Activated T-helper 2 cell treated with anti-CD3 and anti-CD28 coated beads, Interferon-gamma antibody, Interleukin-2, Interleukin-4, amounts not matched to agents 10 μg/mL and 5 μg/mL and 100 μg/mL, durations not matched to agents 14 hours and 24 hours and 36 hours (primary cell): Measurements from ENCODE around the gene PDPN. TPM values are rescaled to one million over a fixed set of nuclear protein-coding genes. Genes with fewer than 3 reads are reported as not detected.

Experiments
- DNase-seq: peaks from one replicate; pipeline ENCODE4 v3.0.0; 2021; ENCODE audit warnings: low spot score
- H3K27ac Mint-ChIP-seq: one replicate; pipeline ENCODE4 v1.8.0; 2021; ENCODE audit warnings: mixed read lengths
- H3K27me3 Mint-ChIP-seq: one replicate; pipeline ENCODE4 v1.8.0; 2021; ENCODE audit warnings: low read depth, mixed read lengths
- H3K36me3 Mint-ChIP-seq: one replicate; pipeline ENCODE4 v1.8.0; 2021; ENCODE audit warnings: low read depth, mixed read lengths
- H3K4me1 Mint-ChIP-seq: one replicate; pipeline ENCODE4 v1.8.0; 2021; ENCODE audit warnings: low read depth, mixed read lengths
- H3K4me3 Mint-ChIP-seq: one replicate; pipeline ENCODE4 v1.8.0; 2021; ENCODE audit warnings: low read depth, mild to moderate bottlenecking, moderate library complexity, mixed read lengths
- H3K9me3 Mint-ChIP-seq: one replicate; pipeline ENCODE4 v1.8.0; 2021; ENCODE audit warnings: mixed read lengths
- intact Hi-C: fragments of 100-400 bp; cut with micrococcal nuclease; formaldehyde crosslinking; loops from one replicate; pipeline ENCODE4 v1.15.1; 2023
- total RNA-seq: library from RNA; stranded (reverse); gene quantifications from 2 replicates; pipeline ENCODE4 v1.2.3, GENCODE V29; 2022

Gene PDPN
- total RNA-seq, 1 donor from 2014 or later, result not detected

GRCh38 chr1:13628218-13628617 lies 44.6 kb downstream of the PDPN start:
- intact Hi-C loops, result no loop called here
- no peak for DNase-seq
- H3K27me3 Mint-ChIP-seq, result no peaks in the 10 kb centered on the region
- H3K9me3 Mint-ChIP-seq, result no peaks in the 10 kb centered on the region
- H3K4me1 Mint-ChIP-seq, result no peaks in the 10 kb centered on the region
- H3K36me3 Mint-ChIP-seq, result no peaks in the 10 kb centered on the region
- no peak overlapping the region for H3K4me3 Mint-ChIP-seq
- H3K27ac Mint-ChIP-seq, result no peak overlapping the region

- no peak for DNase-seq
- H3K4me3 Mint-ChIP-seq, result no peak overlapping the region
- H3K9me3 Mint-ChIP-seq, result no peaks in the 10 kb centered on the region
- no peaks in the 10 kb centered on the region for H3K4me1 Mint-ChIP-seq
- H3K27ac Mint-ChIP-seq, result no peak overlapping the region
- H3K36me3 Mint-ChIP-seq, result no peaks in the 10 kb centered on the region
- intact Hi-C loops, result no loop called here
- H3K27me3 Mint-ChIP-seq, result no peaks in the 10 kb centered on the region
Measured at GRCh38 chr1:13628711-13629110, 45.1 kb downstream of the PDPN start.

GRCh38 chr1:13642306-13643004 lies 58.8 kb downstream of the PDPN start:
- Mint-ChIP-seq H3K9me3 (peaks cover 17% of the 10 kb centered on the region), H3K27ac (no peak overlapping the region), H3K27me3 (no peaks in the 10 kb centered on the region), H3K36me3 (no peaks in the 10 kb centered on the region), H3K4me3 (no peak overlapping the region), H3K4me1 (no peaks in the 10 kb centered on the region)
- intact Hi-C loops, result no loop called here
- no peak for DNase-seq

GRCh38 chr1:13643017-13643416 lies 59.4 kb downstream of the PDPN start:
- H3K4me1 Mint-ChIP-seq, result no peaks in the 10 kb centered on the region
- intact Hi-C loops, result no loop called here
- no peak for DNase-seq
- no peak overlapping the region for H3K4me3 Mint-ChIP-seq
- H3K9me3 Mint-ChIP-seq, result peaks cover 14% of the 10 kb centered on the region
- no peaks in the 10 kb centered on the region for H3K27me3 Mint-ChIP-seq
- H3K36me3 Mint-ChIP-seq, result no peaks in the 10 kb centered on the region
- no peak overlapping the region for H3K27ac Mint-ChIP-seq

- Mint-ChIP-seq H3K4me1 (no peaks in the 10 kb centered on the region), H3K36me3 (no peaks in the 10 kb centered on the region), H3K4me3 (no peak overlapping the region), H3K9me3 (peaks cover 4% of the 10 kb centered on the region), H3K27me3 (peaks cover 1% of the 10 kb centered on the region), H3K27ac (no peak overlapping the region)
- intact Hi-C loops, result no loop called here
- no peak for DNase-seq
Measured at GRCh38 chr1:13646521-13646920, 62.9 kb downstream of the PDPN start.

- H3K36me3 Mint-ChIP-seq, result no peaks in the 10 kb centered on the region
- no peak for DNase-seq
- H3K9me3 Mint-ChIP-seq, result peaks cover 4% of the 10 kb centered on the region
- H3K4me1 Mint-ChIP-seq, result peaks cover 1% of the 10 kb centered on the region
- peaks cover 8% of the 10 kb centered on the region for H3K27me3 Mint-ChIP-seq
- intact Hi-C loops, result no loop called here
- H3K27ac Mint-ChIP-seq, result no peak overlapping the region
- H3K4me3 Mint-ChIP-seq, result no peak overlapping the region
Measured at GRCh38 chr1:13651279-13651678, 67.6 kb downstream of the PDPN start.

GRCh38 chr1:13652238-13652637 lies 68.6 kb downstream of the PDPN start:
- H3K27ac Mint-ChIP-seq, result no peak overlapping the region
- no peak overlapping the region for H3K4me3 Mint-ChIP-seq
- H3K27me3 Mint-ChIP-seq, result peaks cover 8% of the 10 kb centered on the region
- H3K9me3 Mint-ChIP-seq, result peaks cover 4% of the 10 kb centered on the region
- peaks cover 1% of the 10 kb centered on the region for H3K4me1 Mint-ChIP-seq
- intact Hi-C loops, result no loop called here
- no peak for DNase-seq
- H3K36me3 Mint-ChIP-seq, result no peaks in the 10 kb centered on the region

GRCh38 chr1:13661539-13661938 lies 77.9 kb downstream of the PDPN start:
- Mint-ChIP-seq H3K9me3 (peaks cover 5% of the 10 kb centered on the region), H3K36me3 (no peaks in the 10 kb centered on the region), H3K27me3 (peaks cover 5% of the 10 kb centered on the region), H3K27ac (no peak overlapping the region), H3K4me1 (no peaks in the 10 kb centered on the region), H3K4me3 (no peak overlapping the region)
- no peak for DNase-seq
- intact Hi-C loops, result no loop called here

- Mint-ChIP-seq H3K36me3 (no peaks in the 10 kb centered on the region), H3K27ac (no peak overlapping the region), H3K27me3 (peaks cover 6% of the 10 kb centered on the region), H3K4me3 (no peak overlapping the region), H3K9me3 (peaks cover 5% of the 10 kb centered on the region), H3K4me1 (no peaks in the 10 kb centered on the region)
- intact Hi-C loops, result no loop called here
- no peak for DNase-seq
Measured at GRCh38 chr1:13662493-13662892, 78.9 kb downstream of the PDPN start.

- DNase-seq, result no peak
- H3K9me3 Mint-ChIP-seq, result peaks cover 5% of the 10 kb centered on the region
- no peak overlapping the region for H3K4me3 Mint-ChIP-seq
- H3K27me3 Mint-ChIP-seq, result peaks cover 6% of the 10 kb centered on the region
- H3K27ac Mint-ChIP-seq, result no peak overlapping the region
- H3K36me3 Mint-ChIP-seq, result no peaks in the 10 kb centered on the region
- intact Hi-C loops, result loop anchor here (2.0 kb wide), 1 partner anchor 67 kb away; no protein-coding TSS in a partner anchor
- no peaks in the 10 kb centered on the region for H3K4me1 Mint-ChIP-seq
Measured at GRCh38 chr1:13663969-13664368, 80.3 kb downstream of the PDPN start.

GRCh38 chr1:13664451-13664850 lies 80.8 kb downstream of the PDPN start:
- Mint-ChIP-seq H3K27ac (no peak overlapping the region), H3K4me3 (no peak overlapping the region), H3K36me3 (no peaks in the 10 kb centered on the region), H3K27me3 (peaks cover 6% of the 10 kb centered on the region), H3K9me3 (peaks cover 1% of the 10 kb centered on the region), H3K4me1 (no peaks in the 10 kb centered on the region)
- no peak for DNase-seq
- intact Hi-C loops, result loop anchor here (2.0 kb wide), 1 partner anchor 66 kb away; no protein-coding TSS in a partner anchor

GRCh38 chr1:13666317-13666716 lies 82.7 kb downstream of the PDPN start:
- H3K36me3 Mint-ChIP-seq, result no peaks in the 10 kb centered on the region
- H3K27ac Mint-ChIP-seq, result no peak overlapping the region
- intact Hi-C loops, result no loop called here
- H3K27me3 Mint-ChIP-seq, result peaks cover 6% of the 10 kb centered on the region
- H3K9me3 Mint-ChIP-seq, result no peaks in the 10 kb centered on the region
- no peaks in the 10 kb centered on the region for H3K4me1 Mint-ChIP-seq
- no peak overlapping the region for H3K4me3 Mint-ChIP-seq
- DNase-seq, result no peak
